Astrocyte (in vitro differentiated cells and primary cell): ENCODE data around the gene TIAM2.

Experiments
- CTCF ChIP-seq: IDR thresholded peaks from 2 replicates; pipeline ENCODE4 v1.5.1; 2011; ENCODE audit warnings: low read depth, mild to moderate bottlenecking, inconsistent platforms, low read length, moderate library complexity; ENCODE audit not compliant: insufficient read depth
- EZH2 ChIP-seq: IDR thresholded peaks from 2 replicates; pipeline ENCODE4 v1.6.1; 2012; ENCODE audit warnings: mild to moderate bottlenecking, low read length, inconsistent platforms; ENCODE audit not compliant: insufficient read depth

- no peak for TF ChIP-seq CTCF
- TF ChIP-seq EZH2, result no peak
These were observed 6.8 kb downstream of the TIAM2 start for GRCh38 chr6:155001934-155002333.
